ENCODE data around the gene PRPH.

DNA sequence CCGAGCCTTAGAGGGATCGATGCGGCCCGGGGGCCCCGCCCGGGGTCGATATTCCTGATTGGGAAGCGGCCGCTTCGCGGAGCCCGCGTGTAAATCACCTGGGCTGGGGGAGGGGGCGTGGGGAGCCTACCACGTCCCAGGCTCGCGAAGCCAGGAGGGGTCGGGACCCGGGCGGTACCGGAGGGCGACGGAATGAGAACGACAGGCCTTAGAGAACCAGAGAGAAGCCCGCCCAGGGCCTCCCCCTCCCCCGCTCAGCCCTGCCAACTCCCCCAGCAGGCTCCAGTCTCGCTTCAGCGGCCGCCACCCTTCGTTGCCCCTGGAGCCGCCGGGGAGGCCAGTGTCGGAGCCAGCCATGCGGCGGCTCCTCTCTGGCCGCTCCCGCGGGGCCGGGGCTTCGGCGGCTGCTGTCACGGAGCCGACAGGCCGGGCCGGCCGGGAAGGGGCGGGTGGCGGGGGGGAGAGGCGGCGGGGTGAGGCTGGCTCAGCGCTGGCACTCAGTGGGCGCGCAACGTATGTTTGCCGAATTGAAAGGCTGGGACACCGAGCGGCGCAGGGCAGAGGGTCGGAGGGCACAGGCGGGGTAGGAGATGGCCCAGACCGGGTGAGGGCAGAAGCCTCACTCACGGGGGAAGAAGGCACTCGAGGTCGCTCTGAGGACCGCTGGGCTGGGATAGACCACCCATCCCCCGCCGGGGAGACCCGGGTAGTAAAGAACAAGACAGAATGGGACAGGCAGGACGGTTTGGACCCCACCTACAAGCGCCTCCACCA lies 50.3 kb downstream of the PRPH start:
- TF ChIP-seq, protein P1, sequence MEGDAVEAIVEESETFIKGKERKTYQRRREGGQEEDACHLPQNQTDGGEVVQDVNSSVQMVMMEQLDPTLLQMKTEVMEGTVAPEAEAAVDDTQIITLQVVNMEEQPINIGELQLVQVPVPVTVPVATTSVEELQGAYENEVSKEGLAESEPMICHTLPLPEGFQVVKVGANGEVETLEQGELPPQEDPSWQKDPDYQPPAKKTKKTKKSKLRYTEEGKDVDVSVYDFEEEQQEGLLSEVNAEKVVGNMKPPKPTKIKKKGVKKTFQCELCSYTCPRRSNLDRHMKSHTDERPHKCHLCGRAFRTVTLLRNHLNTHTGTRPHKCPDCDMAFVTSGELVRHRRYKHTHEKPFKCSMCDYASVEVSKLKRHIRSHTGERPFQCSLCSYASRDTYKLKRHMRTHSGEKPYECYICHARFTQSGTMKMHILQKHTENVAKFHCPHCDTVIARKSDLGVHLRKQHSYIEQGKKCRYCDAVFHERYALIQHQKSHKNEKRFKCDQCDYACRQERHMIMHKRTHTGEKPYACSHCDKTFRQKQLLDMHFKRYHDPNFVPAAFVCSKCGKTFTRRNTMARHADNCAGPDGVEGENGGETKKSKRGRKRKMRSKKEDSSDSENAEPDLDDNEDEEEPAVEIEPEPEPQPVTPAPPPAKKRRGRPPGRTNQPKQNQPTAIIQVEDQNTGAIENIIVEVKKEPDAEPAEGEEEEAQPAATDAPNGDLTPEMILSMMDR (IDR thresholded peaks at IDR 0.05): no peak
- TF ChIP-seq POLR2A (IDR thresholded peaks at IDR 0.05): no peak

All from lower leg skin (tissue), 3 donors.